Measurements from ENCODE around the gene PANX2.
"Not testable (repeated sequence)": the region's sequence is repeated elsewhere in the genome, so short reads cannot be mapped to it uniquely, and the experiment has no call there.

Gene PANX2

DNA sequence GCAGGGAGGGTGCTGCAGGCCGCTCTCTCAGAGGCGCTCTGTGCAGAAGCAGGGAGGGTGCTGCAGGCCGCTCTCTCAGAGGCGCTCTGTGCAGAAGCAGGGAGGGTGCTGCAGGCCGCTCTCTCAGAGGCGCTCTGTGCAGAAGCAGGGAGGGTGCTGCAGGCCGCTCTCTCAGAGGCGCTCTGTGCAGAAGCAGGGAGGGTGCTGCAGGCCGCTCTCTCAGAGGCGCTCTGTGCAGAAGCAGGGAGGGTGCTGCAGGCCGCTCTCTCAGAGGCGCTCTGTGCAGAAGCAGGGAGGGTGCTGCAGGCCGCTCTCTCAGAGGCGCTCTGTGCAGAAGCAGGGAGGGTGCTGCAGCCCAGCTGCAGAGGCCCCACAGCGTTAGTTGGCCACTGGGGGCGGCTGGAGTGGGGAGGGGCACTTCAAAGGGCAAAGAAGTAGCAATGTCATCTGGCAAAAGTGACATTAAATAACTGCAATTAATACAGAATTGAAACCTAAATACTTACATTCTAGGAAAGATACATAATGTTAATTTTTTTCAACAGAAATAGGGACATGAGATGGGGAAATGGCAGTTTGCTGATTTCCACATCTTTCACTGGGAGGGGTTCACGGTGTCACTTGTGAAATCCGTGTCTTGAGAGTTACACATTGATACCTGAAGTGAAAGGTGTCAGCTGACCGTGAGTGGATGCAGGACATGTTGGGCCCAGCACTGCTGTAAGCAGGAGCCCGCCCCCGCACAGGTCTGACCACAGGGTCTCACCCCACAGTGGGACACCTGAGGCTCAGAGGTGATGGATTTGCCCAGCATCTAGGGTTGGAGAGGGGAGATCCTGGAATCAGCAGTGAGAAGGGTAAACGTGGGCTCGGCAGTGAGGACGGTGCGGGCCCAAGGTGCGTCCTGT, 23.0 kb upstream of the PANX2 start:
- DNase-seq, result not testable (repeated sequence)

DNA sequence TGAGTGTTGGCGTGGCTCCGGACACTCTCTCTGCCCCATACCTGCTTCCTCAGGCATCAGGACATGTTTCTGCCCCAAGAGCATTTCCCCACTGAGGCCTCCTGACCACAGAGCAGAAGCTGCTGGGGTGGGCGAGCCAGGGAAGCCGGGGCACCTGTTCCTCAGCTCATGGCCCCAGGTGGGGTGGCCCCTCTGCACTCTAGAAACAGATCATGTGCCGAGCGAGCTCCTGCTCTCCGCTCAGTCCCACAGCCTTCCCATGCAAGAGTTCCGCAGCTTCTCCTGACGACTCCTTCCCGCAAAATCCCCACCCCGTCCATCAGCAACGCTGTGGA, 22.4 kb upstream of the PANX2 start:
- no peak for DNase-seq

DNA sequence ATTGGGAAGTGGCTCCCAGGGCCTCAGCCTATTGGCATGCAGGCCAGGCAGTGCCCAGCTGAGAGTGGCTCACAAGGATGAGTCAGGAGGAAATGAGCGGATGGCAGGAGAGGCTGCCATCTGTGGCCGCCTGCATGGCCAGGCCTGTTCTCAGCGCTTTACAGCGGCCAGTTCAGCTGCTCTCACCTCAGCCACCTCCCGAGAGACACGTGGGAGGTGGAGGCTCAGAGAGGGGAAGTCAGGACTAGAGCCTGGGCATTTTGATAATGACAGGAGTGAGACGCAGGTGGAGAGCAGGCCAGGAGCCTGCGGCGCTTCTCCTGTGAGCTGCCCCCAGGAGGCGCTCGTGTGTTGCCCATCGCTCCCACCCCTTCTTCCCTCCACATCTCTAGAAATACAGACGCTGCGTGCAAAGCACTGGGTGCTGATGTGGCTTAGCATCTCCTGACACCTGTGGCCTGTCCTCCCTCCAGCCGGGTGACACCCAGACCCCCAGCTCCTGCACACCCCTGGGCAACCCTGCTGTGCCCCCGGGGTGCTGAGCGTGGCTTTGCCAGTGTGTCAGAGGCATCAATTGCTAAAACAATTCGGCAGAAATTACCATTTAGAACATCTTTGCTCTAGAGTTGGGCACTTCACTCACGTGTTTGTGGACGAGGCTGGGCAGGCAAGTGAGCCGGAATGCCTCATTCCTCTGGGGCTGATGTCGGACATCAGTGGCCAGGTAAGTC, 21.4 kb upstream of the PANX2 start:
- DNase-seq, result peak; percentile 64

DNA sequence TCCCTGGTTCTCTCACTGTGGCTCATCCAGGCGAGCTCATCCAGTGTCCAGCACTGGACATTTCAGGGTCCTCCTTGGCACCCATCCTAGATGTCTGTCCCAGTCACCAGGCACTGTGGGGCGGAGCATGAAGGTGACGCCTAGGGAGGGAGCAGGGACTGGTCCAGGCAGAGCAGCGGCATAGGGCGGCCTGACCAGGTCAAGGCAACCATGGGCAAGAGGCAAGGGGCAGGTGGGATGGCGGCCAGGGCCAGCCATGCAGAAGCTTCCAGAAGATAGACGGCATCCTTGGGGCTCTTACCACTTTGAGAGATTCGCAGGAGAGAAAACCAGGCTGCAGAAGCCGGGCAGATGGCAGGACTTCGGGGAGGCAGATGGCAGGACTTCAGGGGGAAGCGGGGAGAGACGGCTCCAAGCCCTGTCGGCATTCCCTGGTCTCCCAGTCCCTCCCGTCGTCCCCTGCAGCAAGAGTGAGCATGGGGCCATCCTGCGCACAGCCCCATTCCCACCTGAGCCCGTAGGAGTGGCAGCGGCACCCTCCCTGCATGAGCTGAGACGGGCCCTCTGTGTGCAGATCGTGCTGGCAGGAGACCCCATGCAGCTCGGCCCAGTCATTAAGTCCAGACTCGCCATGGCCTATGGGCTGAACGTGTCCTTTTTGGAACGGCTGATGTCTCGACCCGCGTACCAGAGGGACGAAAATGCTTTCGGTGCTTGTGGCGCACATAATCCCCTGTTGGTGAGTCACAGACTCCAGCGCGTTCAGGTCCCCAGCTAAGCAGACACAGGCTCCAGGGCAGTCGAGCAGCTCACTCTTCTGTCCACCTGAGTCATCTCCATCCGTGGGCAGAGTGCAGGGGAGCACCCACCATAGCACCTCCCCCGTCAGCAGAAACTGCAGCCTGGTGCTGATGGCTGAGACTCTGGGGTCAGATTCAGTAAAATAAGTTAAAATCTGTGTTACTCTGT, 20.1 kb upstream of the PANX2 start:
- DNase-seq, result no peak

DNA sequence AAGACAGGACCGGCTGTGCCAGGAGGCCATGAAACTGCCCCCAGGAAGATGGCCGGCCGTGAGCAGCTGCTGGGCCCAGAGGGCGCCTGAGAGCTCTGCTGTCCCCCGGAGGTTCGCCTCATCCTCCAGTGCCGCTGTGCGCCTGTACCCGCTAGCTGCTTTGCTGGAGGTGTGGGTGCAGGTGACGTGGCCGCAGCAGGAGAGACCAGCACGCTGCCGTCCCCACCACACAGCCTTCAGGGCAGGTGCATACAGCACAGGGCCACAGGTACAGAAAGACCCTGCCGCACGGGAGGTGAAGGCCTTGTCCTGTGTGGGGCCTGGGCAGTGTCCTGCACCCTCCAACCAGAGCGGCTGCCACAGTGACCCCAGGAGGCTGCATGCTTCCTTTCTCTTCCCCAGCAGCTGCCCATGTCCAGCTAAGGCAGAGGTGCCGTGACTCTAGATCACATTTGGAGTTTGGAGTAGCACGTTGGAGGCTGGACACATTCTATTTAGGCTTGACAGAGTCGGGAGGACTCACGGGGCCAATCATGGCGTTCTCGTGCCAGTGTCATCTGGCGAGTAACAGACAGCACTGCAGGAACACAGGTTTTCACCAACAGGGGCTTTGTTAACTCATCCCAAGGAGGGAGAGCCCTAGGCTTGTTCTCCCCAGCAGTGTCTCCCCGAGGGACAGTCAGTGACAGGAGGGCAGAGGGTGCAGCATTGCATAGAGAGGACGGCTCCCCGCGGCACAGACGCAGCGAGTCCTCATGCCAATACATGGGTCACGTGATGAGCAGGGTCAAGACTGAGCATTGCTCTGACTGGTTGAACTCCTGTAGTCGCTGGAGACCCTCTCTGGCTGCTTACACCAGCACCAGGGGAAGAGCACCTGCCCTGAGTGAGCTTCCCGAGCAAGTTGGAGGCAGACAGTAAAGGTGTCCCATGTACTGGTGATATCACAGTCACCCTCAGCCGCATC, 18.7 kb upstream of the PANX2 start:
- no peak for DNase-seq

DNA sequence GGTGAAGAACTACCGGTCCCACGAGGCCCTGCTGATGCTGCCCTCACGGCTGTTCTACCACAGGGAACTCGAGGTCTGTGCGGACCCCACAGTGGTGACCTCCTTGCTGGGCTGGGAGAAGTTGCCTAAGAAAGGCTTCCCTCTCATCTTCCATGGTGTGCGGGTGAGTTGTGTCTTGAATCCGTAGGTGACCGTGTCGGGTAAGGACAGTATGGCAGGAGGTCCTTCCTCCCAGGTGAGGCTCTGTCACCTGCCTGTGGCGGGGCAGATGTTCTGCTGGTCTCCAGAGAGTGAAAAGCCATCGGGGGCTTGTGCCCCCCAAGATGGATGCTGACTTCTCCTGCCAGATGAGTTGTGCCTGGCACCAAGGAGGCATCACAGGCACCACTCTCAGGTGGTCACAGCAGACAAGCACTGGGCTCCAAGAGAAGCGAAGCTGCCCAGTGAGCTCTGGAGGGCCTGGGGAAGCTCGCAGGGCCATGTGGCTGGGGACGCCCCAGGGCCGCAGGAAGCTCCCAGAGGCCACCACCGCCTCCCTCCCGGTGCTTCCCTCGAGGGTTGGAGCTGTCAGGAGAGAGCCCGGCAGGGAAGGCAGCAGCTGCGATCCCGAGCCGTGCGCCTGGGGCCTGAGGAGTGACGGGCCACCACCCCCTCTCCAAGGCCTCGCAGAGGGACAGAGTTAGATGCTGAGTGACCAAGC, 17.3 kb upstream of the PANX2 start:
- DNase-seq, result no peak

DNA sequence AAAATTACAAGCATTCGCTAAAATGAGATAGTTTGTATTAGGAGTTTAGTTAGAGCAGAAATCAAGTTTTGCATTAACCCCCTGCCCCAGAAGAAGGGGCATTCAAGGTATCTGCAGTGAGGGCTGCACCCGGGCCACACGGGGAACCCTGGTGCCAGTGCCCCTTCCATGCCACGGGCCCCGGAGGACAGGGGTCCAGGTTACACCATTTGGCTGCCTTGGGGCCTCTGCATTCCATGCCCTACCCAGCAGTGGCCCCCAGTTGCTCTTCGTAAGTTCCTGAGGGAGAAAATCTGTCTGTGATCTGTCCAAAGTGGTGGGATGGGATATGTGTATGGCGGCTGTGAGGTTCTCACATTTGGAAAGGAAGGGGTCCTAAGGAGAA, 16.8 kb upstream of the PANX2 start:
- DNase-seq, result no peak

DNA sequence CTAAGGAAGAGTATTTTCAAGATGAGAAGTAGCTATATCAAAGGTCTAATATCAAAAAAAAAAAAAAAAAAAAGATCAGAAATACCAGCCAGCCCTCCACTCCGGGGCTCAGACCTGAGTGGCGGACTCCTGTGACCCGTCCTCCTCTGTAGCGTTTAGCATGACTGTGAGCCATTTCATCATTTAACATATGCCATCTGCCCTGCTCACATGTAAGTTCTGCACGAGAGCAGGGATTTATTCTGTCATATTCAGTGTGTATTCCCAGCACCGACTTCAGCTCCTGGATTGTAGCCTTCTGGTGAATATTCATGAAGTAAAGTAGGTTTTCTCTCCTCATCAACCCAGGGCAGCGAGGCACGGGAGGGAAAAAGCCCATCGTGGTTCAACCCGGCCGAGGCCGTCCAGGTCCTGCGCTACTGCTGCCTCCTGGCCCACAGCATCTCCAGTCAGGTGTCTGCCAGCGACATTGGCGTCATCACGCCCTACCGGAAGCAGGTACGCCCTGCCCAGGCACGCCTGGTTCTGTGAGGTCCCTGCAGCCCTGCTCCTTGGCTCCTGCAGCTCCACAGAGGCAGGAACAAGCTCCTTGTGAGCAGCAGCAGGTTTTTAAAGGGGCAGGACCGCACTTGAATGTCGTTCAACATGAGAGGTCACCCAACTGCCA, 12.7 kb upstream of the PANX2 start:
- no peak for DNase-seq

DNA sequence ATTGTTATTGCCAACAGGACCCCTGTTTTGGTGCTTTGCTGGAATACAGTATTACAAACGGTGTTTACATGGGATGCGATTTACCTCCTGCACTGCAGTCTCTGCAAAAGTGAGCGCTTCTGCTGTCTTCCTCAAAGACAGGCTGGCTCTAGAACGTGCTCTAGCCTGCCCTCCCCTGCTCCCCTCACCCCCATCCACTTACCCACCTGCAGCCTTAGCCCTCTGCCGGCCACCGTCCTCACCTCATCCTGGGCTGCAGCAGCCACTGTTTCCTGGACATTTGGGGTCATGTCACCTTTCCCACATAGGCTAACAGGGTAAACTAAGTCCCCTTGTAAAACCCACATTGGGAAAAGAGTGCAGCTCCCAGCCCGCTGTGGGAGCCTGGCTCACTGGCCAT, 9.6 kb upstream of the PANX2 start:
- DNase-seq, result no peak

DNA sequence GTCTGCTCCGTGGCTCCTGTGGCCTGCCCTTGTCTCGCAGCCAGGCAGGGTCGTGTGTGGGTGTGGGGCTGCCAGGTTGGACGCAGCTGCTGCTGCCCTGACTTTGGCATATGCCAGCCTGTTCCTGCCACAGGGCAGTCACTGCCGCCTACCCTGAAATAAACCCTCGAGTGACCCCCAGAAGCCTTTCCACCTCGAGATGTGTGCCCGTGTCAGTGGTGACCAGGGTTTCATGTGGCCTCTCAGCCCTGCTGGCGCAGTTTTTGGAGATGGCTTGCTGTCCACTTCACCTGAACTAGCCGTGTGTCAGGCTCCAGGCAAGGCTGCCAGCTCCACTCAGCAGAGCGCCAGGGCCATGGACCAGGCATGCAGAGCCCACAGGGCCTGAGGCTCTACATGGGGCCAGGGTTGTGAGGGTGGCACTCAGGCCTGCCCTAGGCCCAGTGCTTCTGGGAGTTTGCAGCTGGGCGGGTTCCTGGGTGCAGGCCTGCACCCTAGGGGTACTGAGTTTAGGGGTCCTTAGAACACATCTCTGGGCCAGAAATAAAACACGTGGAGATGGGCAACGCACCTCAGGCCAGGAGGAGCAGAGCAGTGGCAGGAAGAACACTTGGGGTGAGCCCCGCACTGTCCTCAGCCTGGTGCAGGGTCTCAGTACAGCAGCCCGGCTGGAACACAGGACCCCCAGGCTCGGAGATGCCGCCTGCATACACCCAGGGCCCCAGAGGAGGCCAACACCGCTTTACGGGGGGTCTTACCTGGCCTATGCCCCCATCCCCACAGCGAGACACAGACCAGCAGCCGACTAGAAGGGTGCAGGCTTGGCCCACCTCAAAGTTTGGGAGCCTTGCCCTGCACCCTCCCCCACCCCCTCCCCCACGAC, 8.8 kb upstream of the PANX2 start:
- DNase-seq, result no peak

DNA sequence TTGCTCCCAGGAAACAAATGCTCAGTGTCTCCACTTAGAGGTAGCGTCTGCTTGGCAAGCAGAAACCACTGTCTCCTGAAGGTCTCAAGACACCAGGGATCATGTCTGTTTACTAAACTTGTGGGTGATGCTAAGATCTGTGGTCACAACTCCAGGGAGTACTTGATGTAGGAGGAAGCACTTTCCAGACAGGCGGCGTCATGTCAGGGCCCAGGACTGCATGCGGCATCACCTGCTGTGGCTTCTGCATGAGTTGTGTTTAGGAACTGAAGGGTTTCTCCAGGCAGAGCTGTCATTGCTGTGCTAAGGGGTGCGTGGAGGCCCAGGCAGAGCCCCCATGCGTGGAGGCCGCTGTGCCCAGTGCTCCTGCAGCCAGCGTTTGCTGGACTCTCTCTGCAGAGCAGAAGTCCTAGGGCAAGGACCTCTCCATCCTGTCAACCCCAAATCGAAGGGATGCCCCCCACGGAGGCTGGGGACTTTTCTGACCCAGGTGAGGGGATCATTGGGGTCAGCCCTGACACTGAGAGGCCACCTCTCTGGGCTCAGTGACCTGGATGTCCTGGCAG, 8.1 kb upstream of the PANX2 start:
- DNase-seq, result no peak

DNA sequence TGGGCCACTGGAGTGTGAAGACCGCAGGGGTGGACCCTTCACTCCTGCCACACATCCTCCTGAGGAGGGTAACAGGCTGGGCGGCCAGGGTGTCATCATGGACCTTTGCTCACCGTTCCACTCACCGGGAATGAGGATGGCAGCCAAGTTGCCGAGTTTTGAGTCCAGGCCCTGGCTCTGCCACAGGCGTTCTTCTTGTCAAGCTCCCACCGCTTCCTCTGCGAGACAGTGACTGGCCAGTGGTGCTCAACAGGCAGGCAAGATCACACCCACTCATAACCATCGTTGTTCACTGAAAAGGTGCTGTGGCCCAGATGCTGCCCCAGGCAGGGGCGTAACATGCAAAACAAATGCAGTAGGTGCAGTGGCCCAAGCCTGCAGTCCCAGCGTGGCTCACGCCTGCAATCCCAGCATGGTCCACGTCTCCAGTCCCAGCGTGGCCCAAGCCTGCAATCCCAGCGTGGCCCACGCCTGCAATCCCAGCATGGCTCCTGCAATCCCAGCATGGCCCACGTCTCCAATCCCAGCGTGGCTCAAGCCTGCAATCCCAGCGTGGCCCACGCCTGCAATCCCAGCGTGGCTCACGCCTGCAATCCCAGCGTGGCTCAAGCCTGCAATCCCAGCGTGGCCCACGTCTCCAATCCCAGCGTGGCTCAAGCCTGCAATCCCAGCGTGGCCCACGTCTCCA, 5.0 kb upstream of the PANX2 start:
- no peak for DNase-seq

DNA sequence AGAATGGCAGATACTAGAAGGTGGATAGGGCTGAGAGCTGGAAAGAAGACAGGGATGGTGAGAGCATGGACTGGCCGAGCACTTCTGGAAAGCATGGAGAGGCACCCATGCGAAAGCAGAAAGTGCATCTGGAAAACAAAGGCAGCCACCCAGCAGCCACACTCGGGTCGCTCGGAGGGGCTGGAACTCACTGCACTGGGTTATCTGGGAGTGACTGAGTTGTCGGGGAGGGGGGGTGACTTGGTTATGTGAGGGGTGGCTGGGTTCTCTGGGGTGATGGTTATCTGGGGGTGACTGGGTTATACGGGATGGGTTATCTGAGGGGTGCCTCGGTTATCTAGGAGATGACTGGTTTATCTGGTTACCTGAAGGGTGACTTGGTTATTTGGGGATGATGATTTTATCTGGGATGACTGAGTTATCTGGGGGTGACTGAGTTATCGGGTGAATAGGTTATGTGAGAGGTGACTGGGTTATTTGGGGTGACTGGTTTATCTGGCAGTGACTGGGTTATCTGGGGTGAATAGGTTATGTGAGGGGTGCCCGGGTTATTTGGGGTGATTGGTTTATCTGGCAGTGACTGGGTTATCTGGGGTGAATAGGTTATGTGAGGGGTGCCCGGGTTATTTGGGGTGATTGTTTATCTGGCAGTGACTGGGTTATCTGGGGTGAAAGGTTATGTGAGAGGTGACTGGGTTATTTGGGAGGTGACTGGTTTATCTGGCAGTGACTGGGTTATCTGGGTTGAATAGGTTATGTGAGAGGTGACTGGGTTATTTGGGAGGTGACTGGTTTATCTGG, 2.6 kb upstream of the PANX2 start:
- no peak for DNase-seq

DNA sequence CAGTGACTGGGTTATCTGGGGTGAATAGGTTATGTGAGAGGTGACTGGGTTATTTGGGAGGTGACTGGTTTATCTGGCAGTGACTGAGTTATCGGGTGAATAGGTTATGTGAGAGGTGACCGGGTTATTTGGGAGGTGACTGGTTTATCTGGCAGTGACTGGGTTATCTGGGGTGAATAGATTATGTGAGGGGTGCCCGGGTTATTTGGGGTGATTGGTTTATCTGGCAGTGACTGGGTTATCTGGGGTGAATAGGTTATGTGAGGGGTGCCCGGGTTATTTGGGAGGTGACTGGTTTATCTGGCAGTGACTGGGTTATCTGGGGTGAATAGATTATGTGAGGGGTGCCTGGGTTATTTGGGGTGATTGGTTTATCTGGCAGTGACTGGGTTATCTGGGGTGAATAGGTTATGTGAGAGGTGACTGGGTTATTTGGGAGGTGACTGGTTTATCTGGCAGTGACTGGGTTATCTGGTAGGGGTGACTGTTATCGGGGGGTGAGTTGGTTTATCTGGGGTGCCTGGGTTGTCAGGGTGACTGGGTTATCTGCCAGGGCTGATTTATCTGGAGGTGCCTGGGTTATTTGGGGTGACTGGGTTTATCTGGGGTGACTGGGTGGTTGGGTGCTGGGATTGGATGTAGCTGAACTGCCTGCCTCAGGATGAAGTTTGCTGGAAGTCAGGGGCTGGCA, 1.9 kb upstream of the PANX2 start:
- DNase-seq, result not testable (repeated sequence)

DNA sequence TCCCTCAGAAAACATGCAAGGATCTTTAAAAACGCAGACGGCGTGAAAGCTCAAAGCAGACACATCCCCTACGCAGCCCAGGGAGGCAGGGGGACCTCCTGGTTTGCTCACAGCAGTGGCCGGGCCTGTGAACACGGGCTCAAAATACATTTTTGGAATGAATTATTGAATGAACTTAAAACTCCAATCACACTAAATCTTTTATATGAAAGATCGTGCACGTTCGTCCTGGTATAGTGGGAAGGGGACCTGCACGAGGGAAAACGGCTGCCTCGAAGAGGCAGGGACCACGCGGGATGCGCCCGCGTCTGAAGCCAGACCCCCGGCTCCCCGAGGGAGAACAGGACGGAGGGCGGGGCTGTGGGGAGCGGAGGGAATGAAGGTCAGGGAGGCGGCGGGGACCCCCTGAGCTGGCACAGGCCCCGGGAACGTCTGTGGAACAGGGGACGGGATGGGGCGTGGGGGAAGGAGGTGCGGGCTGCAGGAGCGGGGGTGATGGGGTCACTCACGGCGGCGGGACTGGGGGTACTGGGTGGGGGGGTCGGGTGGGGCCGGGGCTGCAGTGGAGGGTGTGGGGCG, 1.3 kb upstream of the PANX2 start:
- no peak for DNase-seq

DNA sequence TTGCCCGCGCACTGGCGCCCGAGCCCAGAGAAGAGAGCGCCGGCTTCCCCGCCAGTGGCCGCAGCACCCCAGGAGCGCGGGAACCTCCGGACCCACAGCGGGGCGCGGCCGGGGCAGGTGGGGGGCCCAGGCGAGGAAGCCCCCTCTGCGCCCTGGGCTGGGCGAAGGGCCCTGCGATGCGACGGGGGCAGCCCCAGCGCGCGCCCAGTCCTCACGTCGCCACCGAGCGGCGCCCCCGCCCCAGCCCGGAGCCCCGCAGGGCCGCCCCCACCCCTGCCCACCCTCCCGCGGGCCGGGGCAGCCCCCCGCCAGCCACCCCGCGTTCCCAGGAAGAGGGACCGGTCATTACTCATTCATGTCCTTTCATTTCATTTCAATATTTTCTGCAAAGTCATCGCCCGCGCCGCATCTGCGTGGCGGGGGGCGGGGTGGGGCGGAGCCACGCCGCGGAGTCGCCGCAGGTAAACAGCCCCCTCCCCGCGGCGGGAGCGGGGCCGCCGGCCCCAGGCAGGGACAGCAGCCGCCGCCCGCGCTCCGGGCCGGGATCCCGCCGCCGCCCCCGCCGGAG, 673 bp upstream of the PANX2 start:
- no peak for DNase-seq
